NCI-H2107 (cell line): Measurements from ENCODE around the gene PCIF1.
"Not testable (repeated sequence)": the region's sequence is repeated elsewhere in the genome, so short reads cannot be mapped to it uniquely, and the experiment has no call there.

Experiments
- DNase-seq: peaks from one replicate; lab custom pipeline; 2025; lab: John Stamatoyannopoulos, UW

The PCIF1 gene

DNA sequence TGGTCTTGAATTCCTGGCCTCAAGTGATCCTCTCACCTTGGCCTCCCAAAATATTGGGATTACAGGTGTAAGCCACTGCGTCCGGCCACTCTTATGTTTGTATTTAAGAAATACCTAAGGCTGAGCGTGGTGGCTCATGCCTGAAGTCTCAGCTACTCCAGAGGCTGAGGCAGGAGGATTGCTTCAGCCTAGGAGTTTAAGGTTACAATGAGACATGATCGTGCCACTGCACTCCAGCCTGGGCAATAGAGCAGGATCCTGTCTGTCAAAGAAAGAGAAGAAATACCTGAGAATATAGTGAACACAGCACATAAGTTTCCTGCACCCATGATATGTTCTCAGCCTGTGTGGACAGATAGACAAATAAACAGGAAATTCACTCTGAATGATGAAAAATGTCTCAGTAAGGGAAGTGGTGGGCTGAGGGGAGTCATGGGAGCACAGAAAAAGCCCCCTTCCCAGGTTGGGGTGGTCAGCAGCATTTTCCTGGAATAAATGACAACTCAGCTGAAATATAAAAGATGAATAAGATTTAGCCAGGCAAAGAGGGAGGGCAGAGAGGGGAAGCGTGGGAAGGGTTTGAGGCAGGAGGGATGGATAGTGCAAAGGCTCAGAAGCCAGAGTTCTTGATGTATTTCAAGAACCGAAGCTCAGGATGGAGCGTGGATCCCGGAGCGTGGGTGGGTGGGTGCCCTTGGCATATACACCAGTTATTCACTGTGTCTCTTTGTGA is 60.4 kb downstream of the PCIF1 start:
- no peak for DNase-seq

DNA sequence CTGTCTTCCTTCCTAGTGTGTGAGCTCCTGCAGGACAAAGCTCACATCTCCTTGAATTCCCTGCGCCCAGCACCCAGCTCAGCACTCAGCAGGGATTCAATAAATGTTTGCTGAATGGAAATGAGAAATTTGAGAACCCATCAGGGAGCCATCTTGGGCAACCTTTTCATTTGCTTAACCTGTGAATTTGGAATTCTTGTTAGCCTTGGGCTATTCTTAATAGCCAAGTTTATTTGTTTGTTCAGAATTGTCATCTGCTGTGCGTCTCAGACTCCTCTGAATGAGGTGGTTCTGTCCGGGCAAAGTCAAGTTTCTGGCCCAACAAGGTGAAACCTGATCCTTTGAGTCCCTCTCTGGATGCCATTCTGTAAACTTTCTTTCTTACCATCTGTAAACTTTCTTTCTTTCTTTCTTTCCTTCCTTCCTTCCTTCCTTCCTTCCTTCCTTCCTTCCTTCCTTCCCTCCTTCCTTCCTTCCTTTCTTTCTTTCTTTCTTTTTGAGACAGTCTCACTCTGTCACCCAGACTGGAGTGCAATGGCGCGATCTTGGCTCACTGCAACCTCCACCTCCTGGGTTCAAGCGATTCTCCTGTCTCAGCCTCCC is 61.1 kb downstream of the PCIF1 start:
- DNase-seq: not testable (repeated sequence)

DNA sequence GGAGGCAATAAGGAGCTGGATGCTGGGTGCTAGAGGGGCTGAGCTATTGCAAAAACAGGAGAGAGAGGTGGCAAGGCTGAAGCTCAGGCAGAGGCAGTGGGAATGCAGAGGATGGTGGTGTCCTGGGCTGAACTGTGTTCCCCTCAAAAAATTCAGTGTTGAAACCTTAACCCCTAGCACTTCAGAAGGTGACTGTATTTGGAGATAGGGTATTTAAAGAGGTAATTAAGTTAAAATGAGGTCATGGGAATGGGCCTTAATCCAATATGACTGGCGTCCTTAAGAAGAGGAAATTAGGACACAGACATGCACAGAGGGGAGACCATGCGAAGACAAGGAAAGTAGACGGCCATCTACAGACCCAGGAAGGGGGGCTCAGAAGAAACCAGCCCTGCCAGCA is 62.7 kb downstream of the PCIF1 start:
- DNase-seq: no peak
